GM21786 (cell line): ENCODE data around the gene BPIFB4.
"Not testable (repeated sequence)": the region's sequence is repeated elsewhere in the genome, so short reads cannot be mapped to it uniquely, and the experiment has no call there.

Source experiments
- ATAC-seq: cut with Tn5 transposase; IDR thresholded peaks from one replicate; pipeline ENCODE4 v1.9.1; 2021; ENCODE audit not compliant: unreplicated experiment

Gene BPIFB4

DNA sequence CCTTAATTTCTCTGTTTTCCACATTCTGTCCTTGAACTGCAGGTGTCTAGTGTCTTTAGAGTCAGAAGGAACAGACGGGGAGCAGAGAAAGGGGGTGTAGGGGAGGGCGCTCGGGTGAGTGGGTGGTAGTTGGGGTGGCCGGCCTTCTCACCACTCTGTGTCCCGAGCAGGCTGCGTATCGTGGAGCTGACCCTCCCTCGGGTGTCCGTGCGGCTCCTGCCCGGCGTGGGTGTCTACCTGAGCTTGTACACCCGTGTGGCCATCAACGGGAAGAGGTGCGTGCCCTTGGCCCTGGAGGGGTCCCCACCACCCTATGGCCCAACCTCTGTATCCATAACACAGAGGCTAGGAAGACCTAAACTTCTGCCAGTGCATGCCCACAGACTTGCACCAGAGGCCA is 5.3 kb downstream of the BPIFB4 start:
- no peak for ATAC-seq

- no peak for ATAC-seq
Measured at GRCh38 chr20:33086052-33086722, 6.7 kb downstream of the BPIFB4 start.

DNA sequence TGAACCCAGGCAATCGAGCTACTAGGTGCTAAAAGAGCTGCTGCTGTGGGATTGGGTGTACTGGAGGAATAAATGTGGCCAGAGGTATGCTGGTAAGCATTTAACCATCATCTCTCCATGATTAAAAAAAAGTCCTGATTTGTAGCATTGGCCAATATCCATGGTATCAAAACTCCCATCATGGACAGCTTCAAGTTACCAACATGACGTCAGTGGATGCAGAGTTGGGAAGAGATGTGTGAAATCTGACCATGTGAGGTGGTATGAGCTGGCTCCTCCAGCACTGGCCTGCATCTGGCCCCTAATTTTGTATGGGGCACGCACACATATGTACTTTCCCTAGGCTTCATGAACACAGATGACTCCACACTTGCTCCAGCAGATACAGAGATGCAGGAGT is 11.7 kb downstream of the BPIFB4 start:
- no peak for ATAC-seq

GRCh38 chr20:33091693-33092092 is 12.2 kb downstream of the BPIFB4 start:
- no peak for ATAC-seq

GRCh38 chr20:33092361-33092760 is 12.9 kb downstream of the BPIFB4 start:
- no peak for ATAC-seq

- ATAC-seq, result no peak
Measured at GRCh38 chr20:33093074-33093473, 13.6 kb downstream of the BPIFB4 start.

DNA sequence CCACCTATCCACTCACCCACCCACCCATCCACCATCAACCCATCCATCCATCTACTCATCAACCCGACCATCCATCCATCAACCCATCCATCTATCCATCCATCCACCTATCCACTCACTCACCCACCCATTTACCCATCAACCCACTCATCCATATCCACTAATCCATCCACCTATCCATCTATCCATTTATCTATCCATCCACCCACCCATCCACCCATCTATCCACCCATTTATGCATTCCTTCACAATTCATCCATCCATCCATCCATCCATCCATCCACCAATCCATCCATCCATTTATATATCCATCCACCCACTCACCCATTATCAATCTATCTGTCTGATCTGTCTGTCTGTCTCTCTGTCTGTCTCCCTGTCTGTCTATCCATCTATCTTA is 14.1 kb downstream of the BPIFB4 start:
- ATAC-seq, result no peak

GRCh38 chr20:33095249-33095648 is 15.8 kb downstream of the BPIFB4 start:
- ATAC-seq, result no peak

DNA sequence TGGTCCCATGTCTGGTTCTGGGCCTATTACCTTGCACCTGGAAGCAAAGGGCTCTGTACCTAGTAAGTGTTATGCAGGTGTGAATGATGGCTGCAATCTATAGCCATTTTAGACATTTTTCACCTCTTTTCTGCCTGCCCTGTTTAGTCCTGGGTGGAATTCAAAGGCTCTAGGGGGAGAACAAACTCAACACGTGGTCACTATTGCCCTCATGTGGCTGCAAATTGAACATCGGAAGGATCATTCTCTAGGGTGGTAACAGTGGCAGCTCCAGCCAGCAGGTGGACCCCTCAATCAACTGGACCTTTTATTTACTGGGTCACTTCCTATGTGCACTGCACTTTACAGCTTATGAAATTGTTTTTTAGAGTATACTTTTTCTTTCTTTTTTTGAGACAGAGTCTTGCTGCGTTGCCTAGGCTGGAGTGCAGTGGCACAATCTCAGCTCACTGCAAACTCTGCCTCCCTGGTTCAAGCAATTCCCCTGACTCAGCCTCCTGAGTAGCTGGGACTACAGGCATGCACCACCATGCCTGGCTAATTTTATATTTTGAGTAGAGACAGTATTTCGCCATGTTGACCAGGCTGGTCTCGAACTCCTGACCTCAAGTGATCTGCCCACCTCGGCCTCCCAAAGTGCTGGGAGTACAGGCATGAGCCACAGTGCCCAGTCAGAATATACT is 16.6 kb downstream of the BPIFB4 start:
- not testable (repeated sequence) for ATAC-seq

DNA sequence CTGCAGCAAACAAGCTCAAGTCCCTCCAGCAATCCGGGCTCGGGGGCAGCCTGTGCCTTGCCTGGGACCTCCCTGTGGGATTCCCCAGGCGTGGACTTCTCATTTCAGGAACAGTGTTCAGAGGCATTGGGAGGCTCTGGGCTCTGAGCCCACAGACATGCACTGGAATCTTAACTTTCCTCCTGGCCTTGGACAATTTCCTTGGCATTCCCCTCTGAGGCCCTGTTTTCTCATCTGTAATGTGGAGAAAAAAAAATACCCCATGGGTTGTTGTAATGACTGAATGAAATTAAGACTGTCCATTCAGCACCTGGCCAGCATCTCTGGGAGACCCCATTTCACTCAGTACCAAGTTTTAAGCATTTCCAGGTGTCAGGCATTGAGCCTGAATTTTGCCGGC is 17.6 kb downstream of the BPIFB4 start:
- no peak for ATAC-seq

DNA sequence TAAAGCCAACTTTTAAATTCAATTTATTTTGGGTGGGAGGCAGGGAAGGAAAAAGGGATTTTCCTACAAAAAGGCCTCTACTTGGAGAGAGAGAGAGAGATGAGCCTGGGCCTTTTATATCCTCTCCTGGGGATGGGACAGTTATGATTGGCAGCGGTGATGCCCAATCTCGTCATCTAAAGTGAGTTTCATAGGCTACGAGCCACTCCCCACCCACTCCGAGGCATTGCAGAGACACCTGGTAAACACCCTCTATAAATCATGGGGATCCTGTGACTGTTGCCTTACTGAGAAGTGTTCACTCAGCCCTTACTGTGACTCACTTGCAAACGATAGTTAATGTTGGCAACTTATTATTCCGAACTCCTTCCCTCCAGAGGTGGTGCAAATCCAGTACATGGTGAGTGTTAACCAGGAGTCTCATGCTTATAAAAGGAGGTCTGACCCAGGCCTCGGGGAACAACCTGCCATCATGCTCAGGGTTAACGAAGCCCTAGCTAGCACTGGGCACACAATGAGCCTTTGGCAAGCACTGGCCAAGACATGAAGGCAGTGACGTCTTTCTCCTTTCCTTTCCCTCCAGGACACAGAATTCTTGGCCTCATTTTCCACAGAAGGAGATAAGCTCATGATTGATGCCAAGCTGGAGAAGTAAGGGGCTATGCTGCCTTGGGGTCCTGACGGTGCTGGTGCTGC is 20.5 kb downstream of the BPIFB4 start:
- no peak for ATAC-seq

DNA sequence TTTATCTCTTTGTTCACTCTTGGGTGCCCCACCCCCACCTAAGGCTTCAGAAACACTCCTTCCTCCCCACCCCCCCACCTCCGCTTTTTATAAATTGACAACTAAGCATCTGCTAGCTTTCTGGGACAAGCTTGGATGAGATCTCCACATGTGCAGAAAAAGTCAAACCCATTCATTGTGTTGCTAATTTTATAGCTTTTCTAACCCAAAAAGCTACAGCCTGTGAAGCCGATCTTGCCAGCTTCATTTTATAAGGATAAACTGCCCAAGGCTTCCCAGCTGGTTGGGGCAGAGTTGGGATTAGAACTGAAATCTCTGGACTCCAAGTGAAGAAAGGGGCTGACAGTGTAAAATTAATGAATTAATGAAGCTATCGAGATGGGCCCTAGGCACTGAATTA is 24.1 kb downstream of the BPIFB4 start:
- no peak for ATAC-seq

DNA sequence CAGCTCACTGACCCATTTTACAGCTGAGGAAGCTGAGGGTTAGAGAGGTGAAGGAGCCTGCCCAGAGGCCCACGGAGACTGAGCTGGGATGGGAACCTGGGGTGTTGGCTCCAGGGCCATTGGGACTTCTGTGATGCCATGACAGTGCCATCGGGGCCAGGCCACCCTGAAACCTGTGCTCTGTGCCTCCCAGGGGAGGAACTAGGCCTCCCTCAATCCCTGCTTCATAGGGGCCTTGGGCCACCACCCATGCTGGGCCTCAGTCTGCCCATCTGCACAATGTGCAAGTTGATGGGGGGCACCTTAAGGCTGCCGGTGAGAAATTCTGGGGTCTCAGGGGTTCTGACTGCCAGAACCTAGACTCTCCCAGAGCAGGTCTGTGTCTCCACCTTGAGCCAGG is 24.9 kb downstream of the BPIFB4 start:
- no peak for ATAC-seq

- ATAC-seq, result no peak
Measured at GRCh38 chr20:33105316-33105924, 26.0 kb downstream of the BPIFB4 start.

DNA sequence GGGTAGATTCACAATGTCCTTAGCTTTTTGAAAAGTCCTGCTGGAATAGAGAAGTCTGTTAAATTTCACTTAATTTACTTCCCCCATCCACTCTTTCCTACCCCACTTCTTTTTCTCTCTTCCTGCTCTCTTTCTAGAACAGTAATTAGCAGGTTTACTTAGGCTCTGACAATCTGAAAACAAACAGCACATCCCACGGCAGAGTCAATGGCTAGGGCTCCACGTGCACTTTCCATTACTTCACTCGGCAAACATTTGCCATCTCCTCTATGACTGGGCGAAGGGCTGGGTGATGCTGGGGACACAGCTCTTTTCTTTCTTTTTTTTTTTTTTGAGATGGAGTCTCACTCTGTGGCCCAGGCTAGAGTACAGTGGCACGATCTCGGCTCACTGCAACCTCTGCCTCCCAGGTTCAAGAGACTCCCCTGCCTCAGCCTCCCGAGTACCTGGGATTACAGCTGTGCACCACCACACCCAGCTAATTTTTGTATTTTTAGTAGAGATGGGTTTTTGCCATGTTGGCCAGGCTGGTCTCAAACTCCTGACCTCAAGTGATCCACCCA is 26.7 kb downstream of the BPIFB4 start:
- not testable (repeated sequence) for ATAC-seq

- no peak for ATAC-seq
Measured at GRCh38 chr20:33108661-33109060, 29.2 kb downstream of the BPIFB4 start.

- ATAC-seq, result no peak
Measured at GRCh38 chr20:33110147-33110825, 30.8 kb downstream of the BPIFB4 start.

GRCh38 chr20:33111306-33111705 is 31.9 kb downstream of the BPIFB4 start:
- ATAC-seq, result no peak

- no peak for ATAC-seq
Measured at GRCh38 chr20:33112547-33113386, 33.3 kb downstream of the BPIFB4 start.

DNA sequence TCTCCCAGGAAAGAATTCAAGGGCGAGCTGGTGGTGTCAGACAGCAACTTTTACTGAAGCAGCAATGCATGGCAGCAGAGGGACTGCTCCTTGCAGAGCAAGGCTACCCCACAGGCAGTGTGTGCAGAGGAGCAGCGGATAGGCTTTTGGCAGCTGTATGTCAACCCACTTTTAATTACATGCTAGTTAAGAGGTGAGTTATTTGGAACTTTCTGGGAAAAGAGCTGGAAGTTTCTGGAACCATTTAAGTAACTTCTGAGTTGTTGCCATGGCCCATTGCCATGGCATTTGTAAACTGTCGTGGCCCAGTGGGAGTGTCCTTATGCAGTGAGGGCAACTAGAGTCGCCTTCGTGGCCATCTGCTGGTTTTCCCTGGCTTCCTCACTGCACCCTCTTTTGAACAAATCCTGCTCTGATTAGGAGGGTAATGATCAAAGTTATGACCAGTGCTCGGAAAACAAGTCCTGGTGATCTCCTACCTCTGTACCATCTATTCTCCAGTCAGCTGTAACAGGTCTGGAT is 34.0 kb downstream of the BPIFB4 start:
- no peak for ATAC-seq
